ENCODE measurements around the gene SLC5A3. TPM values are rescaled to one million over a fixed set of nuclear protein-coding genes. Genes with fewer than 3 reads are reported as not detected.
A peak's percentile ranks its signal among the peaks of the same experiment; 100 is the strongest.

Gene SLC5A3
- total RNA-seq, 1 experiment from 2014 or later: 55.0 TPM

DNA sequence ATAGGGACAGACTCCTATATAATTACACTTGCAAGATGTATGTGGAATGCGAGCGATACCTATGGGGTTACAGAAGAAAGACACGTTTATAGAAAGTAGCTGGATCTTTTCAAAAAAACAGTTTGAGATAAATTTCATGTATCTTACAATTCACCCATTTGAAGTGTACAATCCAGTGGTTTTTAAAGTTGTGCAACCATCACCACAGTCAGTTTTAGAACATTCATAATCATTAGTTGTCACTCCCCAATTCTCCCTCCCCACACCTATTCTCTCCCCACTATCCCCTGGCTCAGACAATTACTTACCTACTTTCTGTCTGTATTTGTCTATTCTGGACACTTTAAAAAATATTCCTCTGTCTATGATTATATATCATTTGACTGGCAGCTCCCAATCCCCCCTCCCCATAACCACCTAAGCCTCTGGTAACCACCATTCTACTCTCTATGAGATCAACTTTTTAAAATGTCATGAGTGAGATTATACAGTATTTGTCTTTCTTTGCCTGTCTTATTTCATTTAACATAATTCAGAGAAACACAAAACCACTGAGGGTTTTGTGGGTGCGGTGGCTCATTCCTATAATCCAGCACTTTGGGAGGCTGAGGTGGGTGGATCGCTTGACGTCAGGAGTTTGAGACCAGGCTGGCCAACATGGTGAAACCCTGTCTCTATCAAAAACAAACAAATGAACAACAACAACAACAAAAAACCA, 39.1 kb downstream of the SLC5A3 start:
- H3K9me3 ChIP-seq (ENCODE audit: low read length): no peaks in the 10 kb centered on the region
- no peak overlapping the region for H3K9ac ChIP-seq (ENCODE audit: low read length)

DNA sequence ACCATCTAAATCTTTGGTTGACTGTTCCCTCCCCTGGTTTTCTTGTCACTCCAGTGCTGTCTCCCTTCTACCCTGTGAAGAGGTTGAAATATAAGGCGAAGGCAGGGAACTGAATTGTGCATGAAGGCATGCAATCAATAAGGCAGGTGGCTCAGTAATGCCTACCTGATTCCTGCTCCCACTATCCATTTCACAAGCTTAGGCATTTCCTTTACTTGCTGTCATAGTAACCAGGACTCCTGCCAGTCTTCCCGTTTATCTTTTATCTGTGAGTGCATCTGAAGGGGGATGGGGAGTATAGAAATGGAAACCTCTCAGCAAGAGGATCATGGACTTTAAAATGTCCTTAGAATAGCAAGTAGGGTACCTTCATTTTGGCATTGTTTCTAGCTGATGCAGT, 40.5 kb downstream of the SLC5A3 start:
- Histone ChIP-seq H3K79me2 (ENCODE audit: low read length) (peaks cover 99% of the 10 kb centered on the region), H3K9me3 (ENCODE audit: low read length) (no peaks in the 10 kb centered on the region), H3K36me3 (ENCODE audit: insufficient read depth, low read length) (0 out of 2 replicates have a peak, but pooled peaks cover 4% of the 10 kb centered on the region), H2AFZ (ENCODE audit: low read length) (no peak overlapping the region), H3K4me2 (ENCODE audit: low read depth, low read length, poor library complexity, severe bottlenecking) (no peak overlapping the region), H3K9me2 (replicated peaks; ENCODE audit: insufficient read depth, low read length) (no peaks in the 10 kb centered on the region), H3K4me3 (ENCODE audit: low read length) (no peak overlapping the region), H4K20me1 (ENCODE audit: insufficient read depth, low read depth, low read length) (no peaks in the 10 kb centered on the region), H3K27me3 (ENCODE audit: low read length) (no peaks in the 10 kb centered on the region), H3K9ac (ENCODE audit: low read length) (no peak overlapping the region), H3K27ac (ENCODE audit: low read length) (no peak overlapping the region), H3K4me1 (ENCODE audit: low read length) (peaks cover 8% of the 10 kb centered on the region; the same call in 1 of the 2 replicates)
- no peak for DNase-seq

More for the DNA sequence above, 39.1 kb downstream of the SLC5A3 start:
- H3K36me3 ChIP-seq (ENCODE audit: insufficient read depth, low read length): 0 out of 2 replicates have a peak, but pooled peaks cover 4% of the 10 kb centered on the region
- H3K27me3 ChIP-seq (ENCODE audit: low read length): no peaks in the 10 kb centered on the region
- no peak for DNase-seq
- H4K20me1 ChIP-seq (ENCODE audit: insufficient read depth, low read depth, low read length): no peaks in the 10 kb centered on the region
- H3K27ac ChIP-seq (ENCODE audit: low read length): no peak overlapping the region
- H3K79me2 ChIP-seq (ENCODE audit: low read length): peaks cover 99% of the 10 kb centered on the region
- no peaks in the 10 kb centered on the region for H3K9me2 ChIP-seq (replicated peaks; ENCODE audit: insufficient read depth, low read length)
- H3K4me3 ChIP-seq (ENCODE audit: low read length): no peak overlapping the region
- no peak overlapping the region for H3K4me2 ChIP-seq (ENCODE audit: low read depth, low read length, poor library complexity, severe bottlenecking)
- H3K4me1 ChIP-seq (ENCODE audit: low read length): 0 out of 2 replicates have a peak, but pooled peaks cover 8% of the 10 kb centered on the region
- H2AFZ ChIP-seq (ENCODE audit: low read length): no peak overlapping the region

DNA sequence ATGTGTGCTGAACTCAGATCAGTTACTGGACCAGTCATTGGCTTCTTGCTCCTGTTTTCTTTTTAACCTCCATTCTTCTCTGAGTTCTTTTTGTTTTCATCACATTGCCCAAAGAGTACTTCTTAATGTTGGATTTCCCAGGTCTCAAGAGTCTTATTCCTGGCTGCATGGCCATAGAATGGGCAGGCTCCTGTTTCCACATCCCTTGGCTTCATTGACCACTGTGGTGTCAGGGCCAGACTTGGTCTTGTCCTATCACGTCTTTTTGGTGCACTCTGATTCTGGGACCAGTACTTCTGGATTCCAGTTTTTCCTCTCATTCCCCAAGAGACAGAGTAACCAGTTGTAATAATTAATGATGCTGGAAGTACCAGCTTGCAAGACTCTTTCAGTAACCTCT, 41.8 kb downstream of the SLC5A3 start:
- H4K20me1 ChIP-seq (ENCODE audit: insufficient read depth, low read depth, low read length): no peaks in the 10 kb centered on the region
- H3K27me3 ChIP-seq (ENCODE audit: low read length): no peaks in the 10 kb centered on the region
- peaks cover 21% of the 10 kb centered on the region for H3K4me1 ChIP-seq (ENCODE audit: low read length)
- no peak overlapping the region for H3K27ac ChIP-seq (ENCODE audit: low read length)
- H3K4me3 ChIP-seq (ENCODE audit: low read length): no peak overlapping the region
- H3K36me3 ChIP-seq (ENCODE audit: insufficient read depth, low read length): 0 out of 2 replicates have a peak, but pooled peaks cover 4% of the 10 kb centered on the region
- peaks cover 99% of the 10 kb centered on the region for H3K79me2 ChIP-seq (ENCODE audit: low read length)
- no peaks in the 10 kb centered on the region for H3K9me3 ChIP-seq (ENCODE audit: low read length)
- no peak overlapping the region for H2AFZ ChIP-seq (ENCODE audit: low read length)
- DNase-seq: no peak
- H3K4me2 ChIP-seq (ENCODE audit: low read depth, low read length, poor library complexity, severe bottlenecking): no peak overlapping the region
- H3K9me2 ChIP-seq (replicated peaks; ENCODE audit: insufficient read depth, low read length): no peaks in the 10 kb centered on the region
- H3K9ac ChIP-seq (ENCODE audit: low read length): no peak overlapping the region

DNA sequence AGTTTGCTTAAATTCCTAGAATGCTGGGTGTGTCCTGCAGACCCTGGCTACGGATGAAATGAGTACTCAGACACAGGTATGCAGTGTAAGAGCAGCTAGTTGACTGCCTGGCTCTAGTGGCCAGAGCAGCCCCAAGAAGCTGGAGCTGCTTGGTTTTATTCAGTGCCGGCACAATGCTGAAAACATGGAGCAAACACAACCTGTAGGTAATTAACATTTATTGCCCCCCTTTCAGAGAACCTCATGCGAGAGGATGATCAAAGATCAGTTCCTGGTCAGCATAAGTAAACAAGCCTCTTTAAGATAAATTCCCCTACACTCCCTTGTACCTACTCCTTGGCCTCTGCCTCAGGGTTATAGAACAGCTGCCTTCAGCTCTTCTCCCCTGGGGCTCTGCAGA, 43.2 kb downstream of the SLC5A3 start:
- DNase-seq: no peak
- Histone ChIP-seq H3K79me2 (ENCODE audit: low read length) (peaks cover 98% of the 10 kb centered on the region), H3K27ac (ENCODE audit: low read length) (no peak overlapping the region), H3K9ac (ENCODE audit: low read length) (no peak overlapping the region), H3K27me3 (ENCODE audit: low read length) (no peaks in the 10 kb centered on the region), H3K9me3 (ENCODE audit: low read length) (no peaks in the 10 kb centered on the region), H3K9me2 (replicated peaks; ENCODE audit: insufficient read depth, low read length) (no peaks in the 10 kb centered on the region), H3K4me1 (ENCODE audit: low read length) (peaks cover 32% of the 10 kb centered on the region), H2AFZ (ENCODE audit: low read length) (no peak overlapping the region), H3K36me3 (ENCODE audit: insufficient read depth, low read length) (0 out of 2 replicates have a peak, but pooled peaks cover 4% of the 10 kb centered on the region), H4K20me1 (ENCODE audit: insufficient read depth, low read depth, low read length) (no peaks in the 10 kb centered on the region), H3K4me3 (ENCODE audit: low read length) (no peak overlapping the region), H3K4me2 (ENCODE audit: low read depth, low read length, poor library complexity, severe bottlenecking) (no peak overlapping the region)

DNA sequence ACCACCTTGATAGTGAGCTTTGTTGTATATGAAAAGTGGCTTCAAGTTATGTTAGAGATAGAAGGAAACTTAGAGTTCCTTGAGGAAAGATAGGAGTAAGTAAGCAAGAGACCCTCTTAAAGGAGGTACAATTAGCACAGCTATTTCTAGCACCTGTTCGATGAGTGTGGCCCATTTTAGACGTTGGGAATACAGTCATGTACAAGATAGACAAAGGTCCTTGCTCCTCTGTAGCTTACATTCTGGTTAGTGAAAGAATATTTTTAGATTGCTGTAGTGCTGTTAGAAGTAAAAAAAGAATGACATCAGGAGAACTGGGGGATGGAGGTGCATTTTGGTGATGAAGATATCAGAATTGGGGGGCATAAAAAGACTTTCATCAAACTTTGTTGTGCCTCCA, 47.5 kb downstream of the SLC5A3 start:
- DNase-seq: no peak
- Histone ChIP-seq H3K9me3 (ENCODE audit: low read length) (no peaks in the 10 kb centered on the region), H3K27ac (ENCODE audit: low read length) (no peak overlapping the region), H3K4me3 (ENCODE audit: low read length) (no peak overlapping the region), H2AFZ (ENCODE audit: low read length) (no peak overlapping the region), H3K4me2 (ENCODE audit: low read depth, low read length, poor library complexity, severe bottlenecking) (no peak overlapping the region), H3K4me1 (ENCODE audit: low read length) (peaks cover 32% of the 10 kb centered on the region), H3K79me2 (ENCODE audit: low read length) (peaks cover 98% of the 10 kb centered on the region), H3K9ac (ENCODE audit: low read length) (no peak overlapping the region), H3K9me2 (replicated peaks; ENCODE audit: insufficient read depth, low read length) (no peaks in the 10 kb centered on the region), H3K27me3 (ENCODE audit: low read length) (no peaks in the 10 kb centered on the region), H3K36me3 (ENCODE audit: insufficient read depth, low read length) (peaks cover 26% of the 10 kb centered on the region), H4K20me1 (ENCODE audit: insufficient read depth, low read depth, low read length) (no peaks in the 10 kb centered on the region)

DNA sequence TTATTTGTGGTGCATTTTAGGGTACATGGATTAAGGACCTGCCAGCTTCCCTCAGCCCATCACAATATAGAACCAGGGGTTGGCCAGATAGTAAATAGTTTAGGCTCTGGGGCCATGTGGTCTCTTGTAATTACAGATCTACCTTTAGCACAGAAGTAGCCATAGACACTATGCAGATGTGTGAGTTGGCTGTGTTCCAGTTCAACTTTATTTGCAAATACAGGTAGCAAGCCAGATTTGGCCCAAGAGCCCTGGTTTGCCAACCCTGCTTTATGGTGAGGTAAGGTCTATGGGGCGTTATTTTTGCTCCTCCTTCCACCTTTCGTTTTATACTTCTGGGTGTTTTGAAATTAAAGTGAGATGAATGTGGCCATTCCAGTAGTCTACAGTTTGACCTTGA, 48.7 kb downstream of the SLC5A3 start:
- Histone ChIP-seq H3K9ac (ENCODE audit: low read length) (no peak overlapping the region), H3K36me3 (ENCODE audit: insufficient read depth, low read length) (peaks cover 38% of the 10 kb centered on the region), H3K4me2 (ENCODE audit: low read depth, low read length, poor library complexity, severe bottlenecking) (no peak overlapping the region), H4K20me1 (ENCODE audit: insufficient read depth, low read depth, low read length) (no peaks in the 10 kb centered on the region), H3K9me3 (ENCODE audit: low read length) (no peaks in the 10 kb centered on the region), H3K79me2 (ENCODE audit: low read length) (peaks cover 99% of the 10 kb centered on the region), H3K27ac (ENCODE audit: low read length) (no peak overlapping the region), H3K27me3 (ENCODE audit: low read length) (no peaks in the 10 kb centered on the region), H3K4me1 (ENCODE audit: low read length) (peaks cover 32% of the 10 kb centered on the region), H2AFZ (ENCODE audit: low read length) (no peak overlapping the region), H3K4me3 (ENCODE audit: low read length) (no peak overlapping the region), H3K9me2 (replicated peaks; ENCODE audit: insufficient read depth, low read length) (no peaks in the 10 kb centered on the region)
- peak; percentile 53 for DNase-seq

Other genes with a start within 250 kb of the SLC5A3 start
- gene ATP5PO, start 157.8 kb upstream of the SLC5A3 start, total RNA-seq (2014; rRNA removed; shearing (Covaris generic); ENCODE audit: low replicate concordance): 310 and 335 TPM in 2 replicates
- 28.4 and 56.8 TPM in 2 replicates for gene MRPS6, start within 50 bp of the SLC5A3 start, total RNA-seq (2014; rRNA removed; shearing (Covaris generic); ENCODE audit: low replicate concordance)